Measurements from ENCODE around the gene FOXN3.

GRCh38 chr14:89231426-89232113 is 185.5 kb downstream of the FOXN3 start:
- no peak for TF ChIP-seq CTCF (optimal IDR thresholded peaks at IDR 0.05 in 1 of 3, IDR thresholded peaks at IDR 0.05 in 1 of 3, conservative IDR thresholded peaks at IDR 0.05 in 1 of 3; ENCODE audit: extremely low read depth in 1 of 3, insufficient read depth in 2 of 3, low read length in 3 of 3)
- no peak for TF ChIP-seq EZH2 (IDR thresholded peaks at IDR 0.05; ENCODE audit: low read length)
